H1 (cell line): ENCODE results near the gene CUL9. TPM values are rescaled to one million over a fixed set of nuclear protein-coding genes. Genes with fewer than 3 reads are reported as not detected.

Source experiments
- HDAC2 ChIP-seq, 2 experiments: fragments of 300-600 bp in 1 of 2; sonication (generic) in 1 of 2; IDR thresholded peaks; 2 replicates each; pipeline ENCODE4 v1.6.1; 2011 to 2012; ENCODE audit warnings: low read depth in 2 of 2, low read length in 2 of 2, mild to moderate bottlenecking in 2 of 2, moderate library complexity in 2 of 2, borderline replicate concordance in 1 of 2, inconsistent platforms in 1 of 2
- HDAC6 ChIP-seq: IDR thresholded peaks from one replicate; pipeline ENCODE4 v1.7.1; 2012; ENCODE audit warnings: low read depth, mild to moderate bottlenecking, inconsistent platforms, low read length, moderate library complexity
- KDM1A ChIP-seq: fragments of 200-600, 300-600 bp; sonication (generic); IDR thresholded peaks from 2 replicates; pipeline ENCODE4 v1.7.1; 2016; ENCODE audit warnings: mild to moderate bottlenecking, low read length, borderline replicate concordance
- RFX5 ChIP-seq: IDR thresholded peaks from 2 replicates; pipeline ENCODE4 v1.6.1; 2011; ENCODE audit warnings: low read depth, low read length, improper control_type of control experiment, borderline replicate concordance
- TAF1 ChIP-seq: IDR thresholded peaks from 2 replicates; pipeline ENCODE4 v1.6.1; 2011; ENCODE audit warnings: mild to moderate bottlenecking, low read depth, low read length
- polyA plus RNA-seq, 7 experiments: library from polyadenylated mRNA; depleted of rRNA in 3 of 7; stranded (reverse) in 5 of 7; unstranded in 2 of 7; fragments of >200 nt in 5 of 7; fragments of 200-250 nt in 2 of 7; gene quantifications; 1 replicate in 5 of 7; 2 replicates in 1 of 7; 4 replicates in 1 of 7; pipeline versions ENCODE4 v1.2.1 to v1.2.3, GENCODE V29; 2011 to 2013; ENCODE audit warnings: missing spikeins in 2 of 7, mixed read lengths in 2 of 7
- total RNA-seq: library from RNA; stranded (reverse); fragmentation: NEBNext Ultra II Directional; extraction: Animal tissue kit (Norgen Biotek cat#: 25700); gene quantifications from 2 replicates; pipeline ENCODE4 v1.2.1, GENCODE V29; 2021
- TF ChIP-seq, protein P1 (sequence below): fragments of 300-600 bp; sonication (generic); IDR thresholded peaks from 2 replicates; pipeline ENCODE4 v1.7.1; 2012; ENCODE audit warnings: low read length, moderate library complexity, mild to moderate bottlenecking, inconsistent platforms; ENCODE audit not compliant: insufficient replicate concordance
- TF ChIP-seq, protein P2 (sequence below), 3 experiments: IDR thresholded peaks; 1 replicate in 2 of 3; 2 replicates in 1 of 3; pipeline versions ENCODE4 v1.5.1 to v1.6.1; 2011; ENCODE audit warnings: low read length in 3 of 3, mild to moderate bottlenecking in 3 of 3, inconsistent platforms in 2 of 3, low read depth in 1 of 3, moderate library complexity in 1 of 3; ENCODE audit not compliant: insufficient read depth in 1 of 3; ENCODE audit errors: control extremely low read depth in 1 of 3

The CUL9 gene
- total and polyA plus RNA-seq, 2 of the 8 experiments (the other 6 are each of a cell fraction or from before 2014, with no cell fraction given): 7.7 to 9.8 TPM

DNA sequence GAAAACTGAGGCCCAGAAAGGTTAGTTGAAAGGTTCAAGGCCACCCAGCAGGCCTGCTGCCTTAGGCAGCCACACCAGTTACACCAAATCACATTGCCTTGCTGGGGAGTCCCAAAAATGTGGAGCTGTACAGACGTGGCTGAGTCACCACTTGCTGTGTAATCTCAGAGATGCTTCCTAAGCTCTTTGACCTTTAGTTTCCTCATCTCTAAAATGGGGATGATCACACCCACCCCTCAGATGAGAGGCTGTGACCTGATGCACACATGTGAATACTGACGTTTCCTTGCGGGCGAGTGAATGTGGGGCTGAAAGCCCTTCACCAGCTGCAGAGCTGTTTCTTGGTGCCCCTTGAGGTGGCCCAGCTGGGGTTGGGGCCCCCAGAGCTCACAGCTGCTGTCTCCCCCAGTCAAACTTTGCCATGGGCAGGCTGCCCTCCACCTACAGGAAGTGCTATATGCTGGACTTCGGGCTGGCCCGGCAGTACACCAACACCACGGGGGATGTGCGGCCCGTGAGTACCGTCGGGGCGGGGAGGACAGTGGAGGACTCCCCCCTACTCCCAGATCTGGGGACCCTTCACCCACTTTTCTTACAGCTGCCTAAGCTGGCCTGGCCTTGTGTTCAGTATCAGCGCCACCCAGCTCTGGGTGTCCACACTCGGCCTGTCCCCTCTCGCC lies 72.3 kb downstream of the CUL9 start (continued):
- TF ChIP-seq, protein P1, sequence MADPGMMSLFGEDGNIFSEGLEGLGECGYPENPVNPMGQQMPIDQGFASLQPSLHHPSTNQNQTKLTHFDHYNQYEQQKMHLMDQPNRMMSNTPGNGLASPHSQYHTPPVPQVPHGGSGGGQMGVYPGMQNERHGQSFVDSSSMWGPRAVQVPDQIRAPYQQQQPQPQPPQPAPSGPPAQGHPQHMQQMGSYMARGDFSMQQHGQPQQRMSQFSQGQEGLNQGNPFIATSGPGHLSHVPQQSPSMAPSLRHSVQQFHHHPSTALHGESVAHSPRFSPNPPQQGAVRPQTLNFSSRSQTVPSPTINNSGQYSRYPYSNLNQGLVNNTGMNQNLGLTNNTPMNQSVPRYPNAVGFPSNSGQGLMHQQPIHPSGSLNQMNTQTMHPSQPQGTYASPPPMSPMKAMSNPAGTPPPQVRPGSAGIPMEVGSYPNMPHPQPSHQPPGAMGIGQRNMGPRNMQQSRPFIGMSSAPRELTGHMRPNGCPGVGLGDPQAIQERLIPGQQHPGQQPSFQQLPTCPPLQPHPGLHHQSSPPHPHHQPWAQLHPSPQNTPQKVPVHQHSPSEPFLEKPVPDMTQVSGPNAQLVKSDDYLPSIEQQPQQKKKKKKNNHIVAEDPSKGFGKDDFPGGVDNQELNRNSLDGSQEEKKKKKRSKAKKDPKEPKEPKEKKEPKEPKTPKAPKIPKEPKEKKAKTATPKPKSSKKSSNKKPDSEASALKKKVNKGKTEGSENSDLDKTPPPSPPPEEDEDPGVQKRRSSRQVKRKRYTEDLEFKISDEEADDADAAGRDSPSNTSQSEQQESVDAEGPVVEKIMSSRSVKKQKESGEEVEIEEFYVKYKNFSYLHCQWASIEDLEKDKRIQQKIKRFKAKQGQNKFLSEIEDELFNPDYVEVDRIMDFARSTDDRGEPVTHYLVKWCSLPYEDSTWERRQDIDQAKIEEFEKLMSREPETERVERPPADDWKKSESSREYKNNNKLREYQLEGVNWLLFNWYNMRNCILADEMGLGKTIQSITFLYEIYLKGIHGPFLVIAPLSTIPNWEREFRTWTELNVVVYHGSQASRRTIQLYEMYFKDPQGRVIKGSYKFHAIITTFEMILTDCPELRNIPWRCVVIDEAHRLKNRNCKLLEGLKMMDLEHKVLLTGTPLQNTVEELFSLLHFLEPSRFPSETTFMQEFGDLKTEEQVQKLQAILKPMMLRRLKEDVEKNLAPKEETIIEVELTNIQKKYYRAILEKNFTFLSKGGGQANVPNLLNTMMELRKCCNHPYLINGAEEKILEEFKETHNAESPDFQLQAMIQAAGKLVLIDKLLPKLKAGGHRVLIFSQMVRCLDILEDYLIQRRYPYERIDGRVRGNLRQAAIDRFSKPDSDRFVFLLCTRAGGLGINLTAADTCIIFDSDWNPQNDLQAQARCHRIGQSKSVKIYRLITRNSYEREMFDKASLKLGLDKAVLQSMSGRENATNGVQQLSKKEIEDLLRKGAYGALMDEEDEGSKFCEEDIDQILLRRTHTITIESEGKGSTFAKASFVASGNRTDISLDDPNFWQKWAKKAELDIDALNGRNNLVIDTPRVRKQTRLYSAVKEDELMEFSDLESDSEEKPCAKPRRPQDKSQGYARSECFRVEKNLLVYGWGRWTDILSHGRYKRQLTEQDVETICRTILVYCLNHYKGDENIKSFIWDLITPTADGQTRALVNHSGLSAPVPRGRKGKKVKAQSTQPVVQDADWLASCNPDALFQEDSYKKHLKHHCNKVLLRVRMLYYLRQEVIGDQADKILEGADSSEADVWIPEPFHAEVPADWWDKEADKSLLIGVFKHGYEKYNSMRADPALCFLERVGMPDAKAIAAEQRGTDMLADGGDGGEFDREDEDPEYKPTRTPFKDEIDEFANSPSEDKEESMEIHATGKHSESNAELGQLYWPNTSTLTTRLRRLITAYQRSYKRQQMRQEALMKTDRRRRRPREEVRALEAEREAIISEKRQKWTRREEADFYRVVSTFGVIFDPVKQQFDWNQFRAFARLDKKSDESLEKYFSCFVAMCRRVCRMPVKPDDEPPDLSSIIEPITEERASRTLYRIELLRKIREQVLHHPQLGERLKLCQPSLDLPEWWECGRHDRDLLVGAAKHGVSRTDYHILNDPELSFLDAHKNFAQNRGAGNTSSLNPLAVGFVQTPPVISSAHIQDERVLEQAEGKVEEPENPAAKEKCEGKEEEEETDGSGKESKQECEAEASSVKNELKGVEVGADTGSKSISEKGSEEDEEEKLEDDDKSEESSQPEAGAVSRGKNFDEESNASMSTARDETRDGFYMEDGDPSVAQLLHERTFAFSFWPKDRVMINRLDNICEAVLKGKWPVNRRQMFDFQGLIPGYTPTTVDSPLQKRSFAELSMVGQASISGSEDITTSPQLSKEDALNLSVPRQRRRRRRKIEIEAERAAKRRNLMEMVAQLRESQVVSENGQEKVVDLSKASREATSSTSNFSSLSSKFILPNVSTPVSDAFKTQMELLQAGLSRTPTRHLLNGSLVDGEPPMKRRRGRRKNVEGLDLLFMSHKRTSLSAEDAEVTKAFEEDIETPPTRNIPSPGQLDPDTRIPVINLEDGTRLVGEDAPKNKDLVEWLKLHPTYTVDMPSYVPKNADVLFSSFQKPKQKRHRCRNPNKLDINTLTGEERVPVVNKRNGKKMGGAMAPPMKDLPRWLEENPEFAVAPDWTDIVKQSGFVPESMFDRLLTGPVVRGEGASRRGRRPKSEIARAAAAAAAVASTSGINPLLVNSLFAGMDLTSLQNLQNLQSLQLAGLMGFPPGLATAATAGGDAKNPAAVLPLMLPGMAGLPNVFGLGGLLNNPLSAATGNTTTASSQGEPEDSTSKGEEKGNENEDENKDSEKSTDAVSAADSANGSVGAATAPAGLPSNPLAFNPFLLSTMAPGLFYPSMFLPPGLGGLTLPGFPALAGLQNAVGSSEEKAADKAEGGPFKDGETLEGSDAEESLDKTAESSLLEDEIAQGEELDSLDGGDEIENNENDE: no peak
- TF ChIP-seq, protein P2, sequence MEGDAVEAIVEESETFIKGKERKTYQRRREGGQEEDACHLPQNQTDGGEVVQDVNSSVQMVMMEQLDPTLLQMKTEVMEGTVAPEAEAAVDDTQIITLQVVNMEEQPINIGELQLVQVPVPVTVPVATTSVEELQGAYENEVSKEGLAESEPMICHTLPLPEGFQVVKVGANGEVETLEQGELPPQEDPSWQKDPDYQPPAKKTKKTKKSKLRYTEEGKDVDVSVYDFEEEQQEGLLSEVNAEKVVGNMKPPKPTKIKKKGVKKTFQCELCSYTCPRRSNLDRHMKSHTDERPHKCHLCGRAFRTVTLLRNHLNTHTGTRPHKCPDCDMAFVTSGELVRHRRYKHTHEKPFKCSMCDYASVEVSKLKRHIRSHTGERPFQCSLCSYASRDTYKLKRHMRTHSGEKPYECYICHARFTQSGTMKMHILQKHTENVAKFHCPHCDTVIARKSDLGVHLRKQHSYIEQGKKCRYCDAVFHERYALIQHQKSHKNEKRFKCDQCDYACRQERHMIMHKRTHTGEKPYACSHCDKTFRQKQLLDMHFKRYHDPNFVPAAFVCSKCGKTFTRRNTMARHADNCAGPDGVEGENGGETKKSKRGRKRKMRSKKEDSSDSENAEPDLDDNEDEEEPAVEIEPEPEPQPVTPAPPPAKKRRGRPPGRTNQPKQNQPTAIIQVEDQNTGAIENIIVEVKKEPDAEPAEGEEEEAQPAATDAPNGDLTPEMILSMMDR (IDR thresholded peaks at IDR 0.05; ENCODE audit: control extremely low read depth in 1 of 3, insufficient read depth in 1 of 3, low read depth in 1 of 3, low read length in 3 of 3): no peak
- TF ChIP-seq HDAC6: no peak
- TF ChIP-seq RFX5: no peak
- no peak for TF ChIP-seq KDM1A
- no peak for TF ChIP-seq HDAC2 (IDR thresholded peaks at IDR 0.05; ENCODE audit: borderline replicate concordance in 1 of 2, low read depth in 2 of 2, low read length in 2 of 2)
- TF ChIP-seq TAF1: no peak
